Omental fat pad (tissue), 4 donors: ENCODE data around the gene CKAP2L. TPM values are rescaled to one million over a fixed set of nuclear protein-coding genes. Genes with fewer than 3 reads are reported as not detected.
A peak's percentile ranks its signal among the peaks of the same experiment; 100 is the strongest.

Source experiments
- ATAC-seq: fragments of 150-250 bp; one replicate; pipeline ENCODE4 v1.9.1; 2016; ENCODE audit warnings: mild to moderate bottlenecking, moderate library complexity; ENCODE audit not compliant: low FRiP score
- DNase-seq: peaks from one replicate; pipeline ENCODE4 v3.0.0-alpha.2; 2019; ENCODE audit warnings: low spot score
- CTCF ChIP-seq, 3 donors: fragments of 450-650 bp; IDR thresholded peaks; one replicate each; pipeline ENCODE4 v1.5.1; 2016 to 2017; ENCODE audit warnings: antibody characterized with exemption in 3 of 3, mild to moderate bottlenecking in 3 of 3, moderate library complexity in 2 of 3
- total RNA-seq, 4 donors: library from RNA; depleted of rRNA; stranded (reverse); fragments of >200 nt; gene quantifications; one replicate each; pipeline ENCODE4 v1.1.0, GENCODE V29; 2016

Gene CKAP2L
- total RNA-seq = 1 to 10 TPM in 1 of 4 donors, under 1 TPM in 2, not detected in 1; 0.13 to 3.8 (median 0.16) TPM

- DNase-seq = peak; percentile 86
- peak; percentile 99 for ATAC-seq
- no peak for TF ChIP-seq CTCF (IDR thresholded peaks at IDR 0.05)
These were observed at the start of gene CKAP2L for GRCh38 chr2:112764071-112765044. TSS of gene CKAP2L (minus strand) at chr2:112764609. CDS start at chr2:112764598, 11 bp downstream.

GRCh38 chr2:112813280-112813966, 49.0 kb upstream of the CKAP2L start:
- no peak for DNase-seq
- TF ChIP-seq CTCF (IDR thresholded peaks at IDR 0.05) = no peak
- ATAC-seq = no peak

- no peak for DNase-seq
- ATAC-seq = no peak
- TF ChIP-seq CTCF (IDR thresholded peaks at IDR 0.05) = no peak
These were observed 48.2 kb upstream of the CKAP2L start for GRCh38 chr2:112812318-112813267.

GRCh38 chr2:112811841-112812306, 47.5 kb upstream of the CKAP2L start:
- ATAC-seq = peak; percentile 79
- TF ChIP-seq CTCF (IDR thresholded peaks at IDR 0.05) = no peak
- no peak for DNase-seq

GRCh38 chr2:112811276-112811831, 46.9 kb upstream of the CKAP2L start:
- TF ChIP-seq CTCF (IDR thresholded peaks at IDR 0.05) = no peak
- DNase-seq = no peak
- peak; percentile 54 for ATAC-seq

- no peak for TF ChIP-seq CTCF (IDR thresholded peaks at IDR 0.05)
- ATAC-seq (no peak), DNase-seq (no peak)
These were observed 44.7 kb upstream of the CKAP2L start for GRCh38 chr2:112809112-112809511.
